ENCODE measurements around the gene ELP4. TPM values are rescaled to one million over a fixed set of nuclear protein-coding genes. Genes with fewer than 3 reads are reported as not detected.

The ELP4 gene
- total and polyA plus RNA-seq, 8 donors, result 15.5 to 26.0 (median 21.9) TPM

DNA sequence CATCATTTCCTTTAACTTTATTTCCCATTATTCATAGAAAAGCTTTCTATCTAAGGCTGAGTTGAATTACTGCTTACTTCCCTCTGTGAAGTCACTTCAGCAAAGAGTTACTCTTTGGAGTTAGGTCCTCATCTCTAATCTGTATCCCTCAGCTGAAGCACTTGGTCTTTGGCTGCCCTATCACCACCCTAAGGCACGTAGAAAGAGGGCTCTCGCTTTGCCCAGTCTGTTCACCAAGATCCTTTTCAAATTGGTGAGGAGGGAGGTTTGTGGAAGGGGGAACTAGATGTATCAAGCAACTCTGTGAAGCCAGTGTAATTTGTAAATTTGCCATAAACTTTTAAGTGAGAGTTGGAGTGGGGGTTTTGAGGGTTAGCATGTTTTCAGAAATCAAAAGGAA lies 258.1 kb downstream of the ELP4 start:
- no peak for TF ChIP-seq CTCF (IDR thresholded peaks at IDR 0.05)
- Histone ChIP-seq H3K4me1 (no peaks in the 10 kb centered on the region), H3K9me3 (no peaks in the 10 kb centered on the region), H3K36me3 (no peaks in the 10 kb centered on the region), H3K4me3 (no peak overlapping the region), H3K27ac (no peak overlapping the region), H3K27me3 (no peaks in the 10 kb centered on the region)
- intact Hi-C loops (cut with DNase I), result no loop called here
- no peak for ATAC-seq
- DNase-seq, result no peak

- TF ChIP-seq CTCF (IDR thresholded peaks at IDR 0.05), result no peak
- Histone ChIP-seq H3K36me3 (no peaks in the 10 kb centered on the region), H3K27ac (no peak overlapping the region), H3K27me3 (no peaks in the 10 kb centered on the region), H3K4me3 (no peak overlapping the region), H3K9me3 (no peaks in the 10 kb centered on the region), H3K4me1 (no peaks in the 10 kb centered on the region)
- ATAC-seq (no peak), DNase-seq (no peak)
- intact Hi-C loops (cut with DNase I), result no loop called here
Observed at GRCh38 chr11:31768749-31769640, 259.4 kb downstream of the ELP4 start.

DNA sequence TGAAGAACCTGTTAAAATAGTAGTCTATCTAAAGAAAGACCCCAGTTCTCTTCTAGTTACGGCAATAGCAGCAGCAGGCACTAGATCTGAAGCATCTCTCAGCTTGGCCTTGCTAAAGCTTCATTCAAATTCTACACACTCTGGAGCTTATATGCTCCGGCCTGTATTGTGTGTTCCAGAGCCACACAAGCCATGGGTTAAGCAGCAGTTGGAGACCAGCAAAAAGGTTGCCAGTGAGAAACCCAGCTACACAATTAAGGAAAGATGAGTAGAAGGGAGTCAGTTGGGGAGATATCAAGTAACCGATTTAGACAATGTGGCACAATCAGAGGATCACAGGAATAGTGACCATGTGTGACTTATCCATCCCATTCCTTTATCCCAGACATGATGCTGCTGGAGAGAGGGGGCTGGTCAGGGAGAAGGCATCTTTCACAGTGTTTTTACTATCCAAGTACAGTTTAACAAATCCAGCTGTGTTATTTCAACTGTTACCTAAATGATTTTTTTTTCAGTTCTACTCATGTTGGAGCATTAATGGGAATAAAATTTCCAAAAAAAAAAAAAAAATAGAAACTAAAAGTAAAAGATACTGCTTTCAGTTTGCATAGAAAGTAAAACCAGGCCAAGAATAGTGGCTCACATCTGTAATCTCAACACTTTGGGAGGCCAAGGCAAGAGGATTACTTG lies 260.6 kb downstream of the ELP4 start:
- H3K27ac ChIP-seq, result no peak overlapping the region
- no peak for TF ChIP-seq CTCF (IDR thresholded peaks at IDR 0.05)
- DNase-seq, result peak in 2 of 4 donors; percentile 17 to 19
- intact Hi-C loops (cut with DNase I), result no loop called here
- no peaks in the 10 kb centered on the region for H3K36me3 ChIP-seq
- no peak overlapping the region for H3K4me3 ChIP-seq
- no peaks in the 10 kb centered on the region for H3K4me1 ChIP-seq
- H3K27me3 ChIP-seq, result no peaks in the 10 kb centered on the region
- ATAC-seq, result no peak
- no peaks in the 10 kb centered on the region for H3K9me3 ChIP-seq

- ATAC-seq, result no peak
- Histone ChIP-seq H3K27ac (no peak overlapping the region), H3K4me3 (no peak overlapping the region)
Observed at GRCh38 chr11:31772412-31772811, 262.8 kb downstream of the ELP4 start.

More at GRCh38 chr11:31772412-31772811, 262.8 kb downstream of the ELP4 start:
- DNase-seq, result no peak
- Histone ChIP-seq H3K27me3 (no peaks in the 10 kb centered on the region), H3K36me3 (no peaks in the 10 kb centered on the region), H3K4me1 (no peaks in the 10 kb centered on the region), H3K9me3 (no peaks in the 10 kb centered on the region)
- TF ChIP-seq CTCF (IDR thresholded peaks at IDR 0.05), result no peak
- intact Hi-C loops (cut with DNase I), result no loop called here
